HUES48 (cell line): Measurements from ENCODE around the gene GPR18.
A peak's percentile ranks its signal among the peaks of the same experiment; 100 is the strongest.

Experiments
- H3K27ac ChIP-seq: one replicate; pipeline ENCODE4 v1.7.0; 2013; ENCODE audit warnings: low read depth, low read length, inconsistent platforms
- H3K27me3 ChIP-seq: 2 replicates; pipeline ENCODE4 v1.6.1; 2013; ENCODE audit warnings: mild to moderate bottlenecking, low read length; ENCODE audit not compliant: control insufficient read depth, insufficient read depth
- H3K36me3 ChIP-seq: 2 replicates; pipeline ENCODE4 v1.6.1; 2013; ENCODE audit warnings: low read length; ENCODE audit not compliant: control insufficient read depth, insufficient read depth
- H3K4me1 ChIP-seq: 2 replicates; pipeline ENCODE4 v1.6.1; 2013; ENCODE audit warnings: mild to moderate bottlenecking, low read length; ENCODE audit not compliant: control insufficient read depth, insufficient read depth
- H3K4me3 ChIP-seq: 2 replicates; pipeline ENCODE4 v1.5.1; 2013; ENCODE audit warnings: mild to moderate bottlenecking, low read depth, low read length
- H3K9ac ChIP-seq: 2 replicates; pipeline ENCODE4 v1.6.1; 2013; ENCODE audit warnings: mild to moderate bottlenecking, low read depth, low read length, moderate library complexity
- H3K9me3 ChIP-seq: 2 replicates; pipeline ENCODE4 v1.6.1; 2013; ENCODE audit warnings: low read length; ENCODE audit not compliant: control insufficient read depth, insufficient read depth

Gene GPR18

GRCh38 chr13:99258210-99258860 lies at the start of gene GPR18:
TSS of gene GPR18 (minus strand) at chr13:99258379. CDS start at chr13:99255872, 2,507 bp downstream.
- peaks cover 28% of the 10 kb centered on the region for H3K36me3 ChIP-seq
- no peaks in the 10 kb centered on the region for H3K27me3 ChIP-seq
- no peak within 1 kb of the TSS for H3K27ac ChIP-seq
- no peaks in the 10 kb centered on the region for H3K4me1 ChIP-seq
- no peak within 1 kb of the TSS for H3K4me3 ChIP-seq
- no peaks in the 10 kb centered on the region for H3K9me3 ChIP-seq
- no peak within 1 kb of the TSS for H3K9ac ChIP-seq

- no peak overlapping the region for H3K4me3 ChIP-seq
- peak overlapping the region; percentile 64 for H3K27ac ChIP-seq
- 0 out of 2 replicates have a peak, but pooled peaks cover 11% of the 10 kb centered on the region for H3K4me1 ChIP-seq
- no peaks in the 10 kb centered on the region for H3K9me3 ChIP-seq
- H3K9ac ChIP-seq, result no peak overlapping the region
- no peaks in the 10 kb centered on the region for H3K27me3 ChIP-seq
- 0 out of 2 replicates have a peak, but pooled peaks cover 3% of the 10 kb centered on the region for H3K36me3 ChIP-seq
Observed at GRCh38 chr13:99307648-99308339, 49.6 kb upstream of the GPR18 start.

GRCh38 chr13:99307247-99307646 lies 49.1 kb upstream of the GPR18 start, which contains the start of gene GPR183:
TSS of gene GPR183 (minus strand) at chr13:99307399. CDS start at chr13:99296145, 11,254 bp downstream.
- H3K27me3 ChIP-seq, result no peaks in the 10 kb centered on the region
- no peaks in the 10 kb centered on the region for H3K9me3 ChIP-seq
- 0 out of 2 replicates have a peak, but pooled peaks cover 11% of the 10 kb centered on the region for H3K4me1 ChIP-seq
- peak within 1 kb of the TSS; percentile 64 for H3K27ac ChIP-seq
- H3K4me3 ChIP-seq, result no peak within 1 kb of the TSS
- H3K36me3 ChIP-seq, result 0 out of 2 replicates have a peak, but pooled peaks cover 3% of the 10 kb centered on the region
- no peak within 1 kb of the TSS for H3K9ac ChIP-seq

- Histone ChIP-seq H3K36me3 (0 out of 2 replicates have a peak, but pooled peaks cover 3% of the 10 kb centered on the region), H3K27me3 (no peaks in the 10 kb centered on the region), H3K9ac (no peak overlapping the region), H3K9me3 (no peaks in the 10 kb centered on the region), H3K4me3 (no peak overlapping the region), H3K27ac (no peak overlapping the region), H3K4me1 (0 out of 2 replicates have a peak, but pooled peaks cover 5% of the 10 kb centered on the region)
Observed at GRCh38 chr13:99305566-99305965, 47.4 kb upstream of the GPR18 start.

- Histone ChIP-seq H3K9ac (no peak overlapping the region), H3K36me3 (0 out of 2 replicates have a peak, but pooled peaks cover 3% of the 10 kb centered on the region), H3K9me3 (no peaks in the 10 kb centered on the region), H3K27me3 (no peaks in the 10 kb centered on the region), H3K27ac (no peak overlapping the region), H3K4me1 (0 out of 2 replicates have a peak, but pooled peaks cover 5% of the 10 kb centered on the region), H3K4me3 (no peak overlapping the region)
Observed at GRCh38 chr13:99305158-99305557, 47.0 kb upstream of the GPR18 start.

- H3K36me3 ChIP-seq, result 0 out of 2 replicates have a peak, but pooled peaks cover 3% of the 10 kb centered on the region
- no peak overlapping the region for H3K27ac ChIP-seq
- no peak overlapping the region for H3K4me3 ChIP-seq
- H3K9me3 ChIP-seq, result no peaks in the 10 kb centered on the region
- H3K9ac ChIP-seq, result no peak overlapping the region
- H3K27me3 ChIP-seq, result no peaks in the 10 kb centered on the region
- H3K4me1 ChIP-seq, result 0 out of 2 replicates have a peak, but pooled peaks cover 10% of the 10 kb centered on the region
Observed at GRCh38 chr13:99304541-99304940, 46.4 kb upstream of the GPR18 start.

GRCh38 chr13:99303863-99304521 lies 45.8 kb upstream of the GPR18 start:
- Histone ChIP-seq H3K27me3 (no peaks in the 10 kb centered on the region), H3K36me3 (0 out of 2 replicates have a peak, but pooled peaks cover 3% of the 10 kb centered on the region), H3K4me1 (0 out of 2 replicates have a peak, but pooled peaks cover 10% of the 10 kb centered on the region), H3K9me3 (no peaks in the 10 kb centered on the region), H3K27ac (no peak overlapping the region), H3K4me3 (no peak overlapping the region), H3K9ac (no peak overlapping the region)

- Histone ChIP-seq H3K9me3 (no peaks in the 10 kb centered on the region), H3K27ac (no peak overlapping the region), H3K36me3 (0 out of 2 replicates have a peak, but pooled peaks cover 3% of the 10 kb centered on the region), H3K27me3 (no peaks in the 10 kb centered on the region), H3K4me3 (no peak overlapping the region), H3K4me1 (peaks cover 10% of the 10 kb centered on the region; the same call in 1 of the 2 replicates), H3K9ac (no peak overlapping the region)
Observed at GRCh38 chr13:99302637-99303505, 44.7 kb upstream of the GPR18 start.

GRCh38 chr13:99301913-99302636 lies 43.9 kb upstream of the GPR18 start:
- no peaks in the 10 kb centered on the region for H3K9me3 ChIP-seq
- H3K4me3 ChIP-seq, result no peak overlapping the region
- H3K27me3 ChIP-seq, result no peaks in the 10 kb centered on the region
- peaks cover 10% of the 10 kb centered on the region; the same call in 1 of the 2 replicates for H3K4me1 ChIP-seq
- no peak overlapping the region for H3K27ac ChIP-seq
- no peak overlapping the region for H3K9ac ChIP-seq
- H3K36me3 ChIP-seq, result 0 out of 2 replicates have a peak, but pooled peaks cover 3% of the 10 kb centered on the region
